NCI-H1105 (cell line): ENCODE data around the gene EHD2.
"Not testable (repeated sequence)": the region's sequence is repeated elsewhere in the genome, so short reads cannot be mapped to it uniquely, and the experiment has no call there.

Source experiments
- DNase-seq: peaks from one replicate; lab custom pipeline; 2025; lab: John Stamatoyannopoulos, UW

The EHD2 gene

GRCh38 chr19:47769534-47769933 lies 56.3 kb downstream of the EHD2 start:
- DNase-seq = no peak

GRCh38 chr19:47771291-47771690 lies 58.1 kb downstream of the EHD2 start:
- DNase-seq = not testable (repeated sequence)

GRCh38 chr19:47776568-47776967 lies 63.3 kb downstream of the EHD2 start:
- peak; percentile 93 for DNase-seq

GRCh38 chr19:47777245-47778048 lies 64.2 kb downstream of the EHD2 start:
- DNase-seq = not testable (repeated sequence)

GRCh38 chr19:47778049-47778953 lies 65.1 kb downstream of the EHD2 start, which contains the start of gene SELENOW:
Gene SELENOW (plus strand): TSS chr19:47778703. CDS start chr19:47778786, 83 bp downstream.
- peak; percentile 88 for DNase-seq

GRCh38 chr19:47778954-47779351 lies 65.7 kb downstream of the EHD2 start:
- no peak for DNase-seq

- no peak for DNase-seq
Observed at GRCh38 chr19:47779524-47780214, 66.4 kb downstream of the EHD2 start.

- DNase-seq = no peak
Observed at GRCh38 chr19:47780215-47780551, 67.0 kb downstream of the EHD2 start.

- no peak for DNase-seq
Observed at GRCh38 chr19:47781590-47782262, 68.5 kb downstream of the EHD2 start.

GRCh38 chr19:47786566-47786965 lies 73.3 kb downstream of the EHD2 start:
- no peak for DNase-seq

- not testable (repeated sequence) for DNase-seq
Observed at GRCh38 chr19:47787307-47787706, 74.1 kb downstream of the EHD2 start.

GRCh38 chr19:47789811-47790210 lies 76.6 kb downstream of the EHD2 start:
- not testable (repeated sequence) for DNase-seq

- DNase-seq = peak; percentile 26
Observed at GRCh38 chr19:47790398-47790814, 77.2 kb downstream of the EHD2 start.

- DNase-seq = no peak
Observed at GRCh38 chr19:47792616-47793015, 79.4 kb downstream of the EHD2 start.
